Bronchial smooth muscle cell (primary cell): ENCODE data around the gene PLK1. TPM values are rescaled to one million over a fixed set of nuclear protein-coding genes. Genes with fewer than 3 reads are reported as not detected.

Source experiments
- total RNA-seq: library from RNA; depleted of rRNA; stranded (reverse); fragments of >200 nt; gene quantifications from 2 replicates; pipeline ENCODE4 v1.2.1, GENCODE V29; 2014

PLK1 gene
- 2.4 and 3.5 TPM in 2 replicates for total RNA-seq

DNA sequence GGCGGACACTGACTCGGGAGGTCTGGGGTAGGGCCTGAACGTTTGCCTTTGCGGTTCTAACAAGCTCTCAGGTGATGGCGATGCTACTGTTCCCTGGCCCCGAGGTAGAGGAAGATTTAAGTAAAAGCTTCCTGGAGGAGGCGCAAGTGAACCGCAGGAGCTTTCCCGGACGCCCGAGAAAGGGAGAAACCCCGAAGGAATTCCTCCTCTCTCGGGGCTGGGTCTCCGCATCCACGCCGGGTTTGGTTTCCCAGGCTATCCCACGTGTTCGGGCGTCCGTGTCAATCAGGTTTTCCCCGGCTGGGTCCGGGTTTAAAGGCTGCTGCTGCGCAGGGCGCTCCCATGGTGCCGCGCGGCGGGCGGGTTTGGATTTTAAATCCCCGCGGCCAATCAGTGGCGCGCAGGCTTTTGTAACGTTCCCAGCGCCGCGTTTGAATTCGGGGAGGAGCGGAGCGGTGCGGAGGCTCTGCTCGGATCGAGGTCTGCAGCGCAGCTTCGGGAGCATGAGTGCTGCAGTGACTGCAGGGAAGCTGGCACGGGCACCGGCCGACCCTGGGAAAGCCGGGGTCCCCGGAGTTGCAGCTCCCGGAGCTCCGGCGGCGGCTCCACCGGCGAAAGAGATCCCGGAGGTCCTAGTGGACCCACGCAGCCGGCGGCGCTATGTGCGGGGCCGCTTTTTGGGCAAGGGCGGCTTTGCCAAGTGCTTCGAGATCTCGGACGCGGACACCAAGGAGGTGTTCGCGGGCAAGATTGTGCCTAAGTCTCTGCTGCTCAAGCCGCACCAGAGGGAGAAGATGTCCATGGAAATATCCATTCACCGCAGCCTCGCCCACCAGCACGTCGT is at the start of gene PLK1:
TSS of gene PLK1 (plus strand) at position 460 of the 844 bp plus-strand sequence. CDS start at position 504, 44 bp downstream.

DNA sequence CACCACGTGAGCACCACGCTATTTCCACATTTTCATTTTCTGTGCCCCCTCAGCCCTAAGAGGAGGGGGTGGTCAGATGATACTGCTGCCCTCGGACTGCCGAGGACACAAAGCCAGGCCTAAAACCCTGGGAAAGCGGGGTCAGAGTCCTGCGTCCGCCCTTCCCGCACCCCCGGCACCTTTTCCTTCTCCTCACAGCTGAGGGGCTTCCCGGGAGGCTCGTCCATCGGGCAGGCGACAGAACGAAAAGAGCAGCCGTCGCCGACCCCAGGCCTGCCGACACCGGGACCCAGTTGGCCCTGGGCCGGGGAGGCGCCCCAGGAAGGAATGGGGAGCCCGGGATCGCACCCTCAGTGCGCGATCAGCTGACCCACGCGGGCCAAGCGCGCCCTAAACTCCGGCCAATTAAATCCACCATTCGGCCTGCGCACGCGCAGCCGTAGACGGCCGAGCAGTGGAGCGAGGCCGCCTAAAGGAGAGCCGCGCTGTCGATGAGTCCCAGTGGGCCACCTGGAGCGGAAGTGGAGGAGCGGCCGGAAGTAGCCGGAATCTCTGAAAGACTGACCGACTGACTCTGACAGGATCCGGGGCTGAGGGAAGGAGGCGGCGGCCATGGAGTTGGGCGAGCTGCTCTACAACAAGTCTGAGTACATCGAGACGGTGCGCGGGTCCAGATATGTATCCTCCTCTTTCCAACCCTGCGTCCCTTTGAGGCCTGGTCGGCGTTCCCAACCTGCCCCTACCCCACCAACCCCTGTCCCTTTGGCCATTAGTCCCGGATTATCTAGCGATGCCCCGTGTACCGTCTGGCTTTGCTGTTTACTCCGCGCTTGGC is 37.5 kb upstream of the PLK1 start, which contains the start of the genes DCTN5 and PALB2:
TSS of gene DCTN5 (plus strand) at position 536 of the 835 bp plus-strand sequence. CDS start at position 613, 77 bp downstream.
TSS of gene PALB2 (minus strand) at position 380 of the 835 bp plus-strand sequence. CDS start at position 227, 153 bp downstream.

DNA sequence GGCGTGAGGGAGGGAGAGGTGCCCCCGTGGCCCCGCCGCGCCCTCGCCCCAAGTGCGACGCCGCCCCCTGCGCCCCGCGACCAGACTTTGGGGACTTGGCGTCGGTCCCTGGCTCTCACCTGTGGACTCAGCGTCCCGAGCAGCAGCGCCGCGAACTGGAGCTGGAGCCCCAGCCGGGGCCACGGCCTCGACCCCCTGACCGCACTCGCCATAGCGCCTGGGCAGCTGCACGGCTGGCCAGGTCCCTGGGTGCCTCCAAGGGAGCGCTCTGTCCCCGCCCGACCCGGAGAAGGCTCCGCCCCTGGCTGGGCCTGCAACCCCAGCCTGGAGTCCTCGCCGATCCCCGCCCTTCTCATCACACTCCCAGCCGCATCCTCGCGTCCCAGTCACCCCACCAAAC is 34.3 kb downstream of the PLK1 start, which contains the start of gene ERN2:
TSS of gene ERN2 (minus strand) at position 247 of the 400 bp plus-strand sequence. CDS start at position 212, 35 bp downstream.

Other genes starting within 250 kb of the PLK1 start
- 15.5 and 16.4 TPM in 2 replicates for gene COG7, start 225.7 kb upstream of the PLK1 start, total RNA-seq
- gene GGA2, start 168.4 kb upstream of the PLK1 start, total RNA-seq: 24.4 and 25.1 TPM in 2 replicates
- gene EARS2, start 121.5 kb upstream of the PLK1 start, total RNA-seq: 30.6 and 33.5 TPM in 2 replicates
- 40.9 and 79.4 TPM in 2 replicates for gene UBFD1, start 121.2 kb upstream of the PLK1 start, total RNA-seq
- gene NDUFAB1, start 82.6 kb upstream of the PLK1 start, total RNA-seq: 36.8 and 53.0 TPM in 2 replicates
- 4.6 and 6.6 TPM in 2 replicates for gene PALB2, start 37.6 kb upstream of the PLK1 start, total RNA-seq
- 34.8 and 84.8 TPM in 2 replicates for gene DCTN5, start 37.4 kb upstream of the PLK1 start, total RNA-seq
- gene ERN2, start 34.3 kb downstream of the PLK1 start, total RNA-seq: 0.26 and 1.3 TPM in 2 replicates
- gene CHP2, start 76.1 kb downstream of the PLK1 start, total RNA-seq: not detected in 2 replicates
- not detected in 2 replicates for gene PRKCB, start 157.1 kb downstream of the PLK1 start, total RNA-seq